HG02759 (cell line): ENCODE results near the gene CELF2.

ENCODE experiments used
- ATAC-seq: cut with Tn5 transposase; IDR thresholded peaks from one replicate; pipeline ENCODE4 v1.9.1; 2021; ENCODE audit warnings: mild to moderate bottlenecking, moderate library complexity; ENCODE audit not compliant: unreplicated experiment

The CELF2 gene

GRCh38 chr10:11192304-11193000, 174.8 kb downstream of the CELF2 start:
- ATAC-seq = no peak

- ATAC-seq = no peak
Observed at GRCh38 chr10:11193001-11193551, 175.4 kb downstream of the CELF2 start.

DNA sequence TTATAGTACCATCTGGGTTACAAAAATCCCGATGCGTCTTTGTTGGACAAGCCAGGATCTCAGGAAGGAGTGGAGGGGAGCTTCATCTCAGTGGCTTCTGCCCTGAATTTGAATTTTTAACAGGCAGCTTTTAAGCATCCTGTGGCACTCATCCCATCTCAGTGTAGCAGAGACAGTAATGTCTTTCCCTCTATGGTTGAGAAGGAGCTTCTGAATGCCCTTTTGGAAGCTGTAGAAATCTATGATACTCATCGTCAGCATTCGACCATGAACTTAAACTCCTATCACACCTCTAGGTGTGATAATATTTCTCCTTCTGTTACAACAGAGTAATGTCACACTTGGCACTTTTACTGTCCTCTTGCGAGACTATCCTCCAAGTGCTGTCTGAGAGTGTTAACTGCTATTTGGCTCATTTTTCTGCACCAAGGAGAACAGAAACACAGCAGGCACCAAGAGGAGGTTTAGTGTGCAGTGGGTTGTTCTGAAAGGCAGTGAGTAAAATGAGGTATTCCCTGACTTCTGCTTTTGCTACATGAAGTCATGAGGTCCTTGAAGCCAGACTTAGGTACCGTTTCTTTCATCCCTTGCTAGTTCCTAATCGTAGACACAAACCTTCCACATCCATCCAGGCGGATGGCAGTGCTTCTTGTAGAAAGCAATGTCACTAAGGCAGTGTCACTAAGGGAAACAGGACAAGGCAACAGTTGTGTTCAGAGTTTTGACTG, 177.4 kb downstream of the CELF2 start:
- no peak for ATAC-seq

DNA sequence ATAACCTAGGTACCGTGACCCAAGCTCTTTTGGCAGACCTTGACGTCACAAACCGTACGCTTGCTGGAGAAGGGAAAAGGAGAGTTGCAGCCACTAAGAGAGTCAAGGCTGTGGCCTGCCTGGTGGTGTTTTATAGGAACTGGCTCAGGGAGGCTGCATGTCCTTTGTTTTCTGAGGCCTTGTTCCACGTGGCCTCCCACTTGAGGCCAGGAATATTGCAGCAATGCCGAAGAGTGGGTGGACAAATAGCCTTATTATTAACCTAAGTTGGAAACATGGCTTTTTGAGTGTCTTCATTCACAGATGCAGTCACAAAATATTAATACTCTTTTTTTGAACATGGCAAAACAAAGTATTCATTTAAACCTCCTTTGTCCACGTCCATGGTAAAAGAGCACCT, 178.0 kb downstream of the CELF2 start:
- ATAC-seq = no peak

- peak; percentile 63 for ATAC-seq
Observed at GRCh38 chr10:11197266-11197712, 179.6 kb downstream of the CELF2 start.

DNA sequence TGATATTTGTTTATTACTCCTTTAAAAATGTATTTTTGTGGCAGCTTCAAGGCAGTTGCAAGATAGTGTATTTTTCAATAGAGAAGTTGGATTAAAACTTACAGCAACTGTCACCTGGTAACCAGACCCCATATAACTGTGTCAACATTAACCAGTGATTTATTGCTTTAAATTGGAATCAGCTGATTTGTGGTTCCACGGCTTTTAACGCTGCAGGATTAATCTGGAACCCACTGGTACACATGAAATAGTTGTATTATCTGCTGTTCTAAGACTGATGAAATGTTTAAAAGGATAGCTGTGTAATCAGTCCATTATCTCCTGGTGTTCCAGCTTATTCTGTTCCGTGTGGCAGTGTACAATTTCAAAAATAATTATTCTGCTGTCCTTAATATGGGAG, 180.2 kb downstream of the CELF2 start:
- no peak for ATAC-seq

DNA sequence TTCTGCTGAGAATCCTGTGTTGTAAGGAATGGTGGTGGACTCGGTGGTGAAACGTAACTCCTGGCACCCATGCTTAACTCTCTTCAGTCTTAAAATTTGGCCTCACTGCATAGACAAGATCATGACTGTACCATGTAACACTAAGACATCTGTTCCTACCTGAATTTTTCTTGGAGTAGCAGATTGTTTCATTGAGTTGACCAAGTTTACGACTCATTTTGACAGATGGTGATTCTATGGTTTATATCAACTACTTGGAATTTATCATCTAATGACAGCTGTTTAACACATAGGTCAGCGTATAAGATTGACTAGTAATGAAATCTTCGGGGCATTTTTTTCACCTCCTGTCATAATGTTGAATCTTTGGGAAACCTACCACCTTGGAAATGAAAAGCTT, 184.2 kb downstream of the CELF2 start:
- no peak for ATAC-seq

- no peak for ATAC-seq
Observed at GRCh38 chr10:11204351-11204942, 186.8 kb downstream of the CELF2 start.

DNA sequence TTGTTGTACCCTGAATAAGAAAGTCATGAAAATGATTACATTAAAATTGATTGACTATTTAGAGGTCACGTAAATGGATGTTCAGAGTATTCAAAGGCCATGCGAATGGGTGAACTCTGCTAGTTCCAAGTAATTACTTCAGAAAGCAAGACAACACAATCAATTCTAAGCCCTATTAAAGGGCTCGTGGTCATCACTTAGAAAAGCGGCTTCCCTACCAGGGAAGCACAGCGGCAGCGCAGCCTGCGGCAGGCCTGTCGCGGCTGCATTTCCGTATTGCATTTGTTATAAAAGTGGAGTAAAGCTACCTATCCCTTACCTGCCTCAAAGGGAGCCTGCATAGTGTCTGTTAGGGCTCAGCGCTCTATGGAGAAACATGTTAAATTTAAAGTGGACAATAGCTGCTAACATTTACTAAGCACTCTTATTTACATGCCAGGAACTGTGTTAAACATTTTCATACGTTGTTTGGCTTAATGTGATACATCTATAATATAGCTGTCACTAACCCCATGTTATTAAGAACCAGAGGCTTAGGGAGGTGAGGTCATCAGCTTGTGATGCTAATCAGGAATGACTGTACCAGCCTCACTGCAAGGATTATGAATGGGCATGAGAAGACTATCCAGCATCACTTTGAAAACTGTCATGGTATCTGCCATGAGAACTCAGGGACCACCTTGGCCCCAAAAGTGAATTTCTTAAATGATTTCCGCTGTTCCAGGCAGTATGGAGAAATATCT, 187.5 kb downstream of the CELF2 start:
- no peak for ATAC-seq

GRCh38 chr10:11206676-11207559, 189.2 kb downstream of the CELF2 start:
- no peak for ATAC-seq

DNA sequence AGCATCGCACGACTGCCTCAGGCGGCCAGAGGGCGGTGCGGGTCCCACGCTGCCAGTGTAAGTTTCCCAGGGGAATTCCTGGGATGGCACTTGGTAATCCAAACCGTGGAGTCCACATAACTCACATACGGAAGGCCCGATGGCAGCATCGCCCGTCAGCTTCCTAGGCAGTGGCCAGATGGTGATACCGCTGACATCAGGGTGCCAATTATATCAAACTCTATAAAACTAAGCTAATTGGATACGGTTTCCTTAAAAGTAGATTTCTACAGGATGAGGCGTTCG, 189.8 kb downstream of the CELF2 start:
- no peak for ATAC-seq

DNA sequence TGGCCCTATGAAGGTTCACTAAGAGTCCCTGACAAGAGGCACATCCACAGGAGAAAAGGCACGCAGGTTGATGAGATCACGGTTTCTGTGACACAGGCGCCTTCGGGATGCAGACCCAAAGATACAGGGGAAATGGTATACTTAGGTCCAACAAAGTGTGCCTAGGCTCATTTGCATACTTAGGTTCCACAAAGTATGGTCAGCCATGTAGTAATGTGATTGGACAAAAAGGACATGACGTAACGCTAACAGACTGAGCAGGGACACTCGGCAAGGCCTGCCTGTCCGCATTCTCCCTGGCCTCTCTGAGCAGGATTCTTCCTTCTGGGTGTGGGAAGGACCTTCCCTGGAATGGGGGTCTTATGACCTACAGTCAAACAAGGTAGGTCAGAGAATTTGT, 190.6 kb downstream of the CELF2 start:
- no peak for ATAC-seq

DNA sequence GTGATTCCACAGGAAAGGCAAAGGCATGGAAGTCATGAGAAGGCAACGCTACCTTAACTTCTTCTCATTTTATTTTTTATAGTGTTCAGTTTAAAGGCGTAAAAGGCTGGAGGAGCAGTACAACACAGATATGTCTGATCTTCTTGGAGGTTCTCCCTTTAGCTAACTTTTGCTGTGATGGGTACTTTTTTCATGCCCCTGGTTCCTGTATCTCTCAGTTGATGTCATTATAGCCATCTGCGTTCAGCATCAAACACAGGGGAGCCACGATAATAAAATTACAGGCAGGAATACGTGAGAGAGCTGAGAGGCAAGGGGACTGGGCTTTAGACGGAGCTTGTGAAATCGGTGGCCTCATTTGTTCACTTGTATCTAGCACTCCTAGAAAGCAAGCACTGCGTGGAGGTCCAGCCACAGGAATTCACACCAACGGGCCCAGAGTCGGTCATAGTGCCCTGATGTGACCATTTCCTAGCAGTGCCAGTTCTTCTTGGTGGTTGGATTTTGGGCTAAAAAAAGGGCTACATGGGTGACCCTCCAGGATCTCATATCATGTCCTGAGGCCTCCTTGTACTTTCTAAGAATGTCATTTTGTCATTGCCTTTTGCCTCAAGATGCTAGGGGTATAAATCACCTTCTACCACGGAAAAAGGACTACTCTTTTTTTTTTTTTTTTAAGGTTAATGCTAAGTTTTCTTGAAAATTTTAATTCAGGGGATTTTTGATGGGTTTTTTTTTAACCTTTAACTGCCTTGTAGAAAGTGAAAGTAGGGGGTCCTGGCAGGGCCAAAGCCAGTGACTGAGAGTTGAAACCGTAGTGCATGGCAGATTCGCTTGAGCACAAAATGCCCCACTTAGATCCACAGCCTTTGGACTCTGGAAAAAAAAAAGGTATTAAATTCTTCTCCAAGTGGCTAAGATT, 191.5 kb downstream of the CELF2 start:
- ATAC-seq = peak; percentile 74

- peak; percentile 45 for ATAC-seq
Observed at GRCh38 chr10:11209830-11210181, 192.1 kb downstream of the CELF2 start.

- ATAC-seq = peak; percentile 1
Observed at GRCh38 chr10:11210211-11210922, 192.7 kb downstream of the CELF2 start.

DNA sequence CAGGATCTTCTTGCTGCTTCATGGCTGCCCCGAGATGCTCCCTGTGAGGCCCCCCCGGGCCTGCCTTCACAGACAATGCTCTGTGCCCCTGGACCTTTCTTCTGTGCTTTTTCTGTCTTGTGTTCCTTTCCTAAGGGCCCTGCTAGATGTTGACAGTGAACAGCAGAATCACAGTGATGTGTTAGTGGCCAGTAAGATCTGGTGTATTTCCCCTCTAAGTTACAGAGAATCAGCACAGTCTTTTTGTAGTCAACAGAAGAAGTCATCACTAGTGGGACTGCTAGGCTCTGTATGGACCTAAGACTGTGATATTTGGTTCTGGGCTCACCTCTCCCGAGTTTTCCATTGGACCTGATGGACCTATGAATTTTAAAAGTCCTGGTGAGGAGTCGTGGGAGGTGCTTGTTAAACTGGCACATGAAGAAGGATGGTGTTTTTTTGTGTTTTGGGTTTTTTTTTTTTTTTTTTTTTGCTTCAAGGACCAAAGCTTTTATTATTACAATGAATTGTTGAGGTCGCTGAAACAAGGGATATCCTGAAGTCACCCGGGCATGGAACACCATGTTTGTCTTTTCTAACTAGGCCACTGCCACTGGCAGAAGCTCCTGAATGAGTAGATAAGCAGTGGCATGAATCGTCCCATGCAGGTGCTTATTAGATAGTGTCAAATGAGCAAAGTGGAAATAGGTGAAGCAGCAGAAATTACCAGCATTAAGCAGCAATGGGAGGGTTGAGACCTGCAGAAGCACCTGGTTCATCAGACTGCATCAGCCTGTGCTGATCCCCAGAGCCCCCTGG, 194.8 kb downstream of the CELF2 start:
- no peak for ATAC-seq

- ATAC-seq = no peak
Observed at GRCh38 chr10:11213137-11213536, 195.5 kb downstream of the CELF2 start.

DNA sequence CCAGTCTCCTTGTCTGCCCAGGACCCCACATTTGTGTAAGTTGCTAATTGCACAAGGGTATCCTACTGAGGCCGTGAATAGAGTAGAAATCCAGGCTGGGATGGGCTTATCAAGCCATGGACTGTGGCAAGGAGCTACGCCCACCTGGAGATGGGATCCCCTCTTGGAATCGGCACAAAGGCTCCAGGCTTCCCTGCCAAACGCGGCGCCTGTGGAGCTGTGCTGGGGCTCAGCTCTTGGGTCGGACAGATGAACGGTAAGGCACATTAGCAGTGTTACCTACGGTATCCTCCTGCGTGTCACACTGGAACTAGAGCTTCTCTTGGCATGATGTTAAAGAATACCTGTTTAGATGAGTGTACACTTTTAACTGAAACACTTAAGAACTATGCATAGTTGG, 196.7 kb downstream of the CELF2 start:
- ATAC-seq = no peak
